ENCODE measurements around the gene GNAI2. TPM values are rescaled to one million over a fixed set of nuclear protein-coding genes. Genes with fewer than 3 reads are reported as not detected.

The GNAI2 gene
- polyA plus RNA-seq, 1 of the 3 experiments (the other 2 are of a cell fraction) = 649 TPM

DNA sequence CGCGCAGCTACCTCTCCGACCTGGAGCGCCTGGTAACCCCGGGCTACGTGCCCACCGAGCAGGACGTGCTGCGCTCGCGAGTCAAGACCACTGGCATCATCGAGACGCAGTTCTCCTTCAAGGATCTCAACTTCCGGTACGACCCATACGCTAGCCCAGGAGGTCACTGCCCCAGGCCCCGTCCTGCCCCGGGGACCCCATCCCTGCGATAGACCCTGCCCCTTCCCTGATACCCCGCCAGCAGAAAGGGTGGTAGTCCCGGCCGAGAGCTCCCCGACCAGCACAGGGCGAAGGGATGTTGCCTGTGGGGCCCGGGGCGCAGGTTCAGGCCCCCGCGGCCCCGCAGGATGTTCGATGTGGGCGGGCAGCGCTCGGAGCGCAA lies 42.3 kb upstream of the GNAI2 start:
- no peak overlapping the region for H2AFZ ChIP-seq (ENCODE audit: low read depth)
- TF ChIP-seq, protein P1, sequence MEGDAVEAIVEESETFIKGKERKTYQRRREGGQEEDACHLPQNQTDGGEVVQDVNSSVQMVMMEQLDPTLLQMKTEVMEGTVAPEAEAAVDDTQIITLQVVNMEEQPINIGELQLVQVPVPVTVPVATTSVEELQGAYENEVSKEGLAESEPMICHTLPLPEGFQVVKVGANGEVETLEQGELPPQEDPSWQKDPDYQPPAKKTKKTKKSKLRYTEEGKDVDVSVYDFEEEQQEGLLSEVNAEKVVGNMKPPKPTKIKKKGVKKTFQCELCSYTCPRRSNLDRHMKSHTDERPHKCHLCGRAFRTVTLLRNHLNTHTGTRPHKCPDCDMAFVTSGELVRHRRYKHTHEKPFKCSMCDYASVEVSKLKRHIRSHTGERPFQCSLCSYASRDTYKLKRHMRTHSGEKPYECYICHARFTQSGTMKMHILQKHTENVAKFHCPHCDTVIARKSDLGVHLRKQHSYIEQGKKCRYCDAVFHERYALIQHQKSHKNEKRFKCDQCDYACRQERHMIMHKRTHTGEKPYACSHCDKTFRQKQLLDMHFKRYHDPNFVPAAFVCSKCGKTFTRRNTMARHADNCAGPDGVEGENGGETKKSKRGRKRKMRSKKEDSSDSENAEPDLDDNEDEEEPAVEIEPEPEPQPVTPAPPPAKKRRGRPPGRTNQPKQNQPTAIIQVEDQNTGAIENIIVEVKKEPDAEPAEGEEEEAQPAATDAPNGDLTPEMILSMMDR (IDR thresholded peaks at IDR 0.05) = no peak
- no peak for TF ChIP-seq GABPA (IDR thresholded peaks at IDR 0.05; ENCODE audit: low read depth)
- TF ChIP-seq TEAD4 (IDR thresholded peaks at IDR 0.05; ENCODE audit: borderline replicate concordance, insufficient read depth) = no peak
- H3K27ac ChIP-seq (ENCODE audit: low read depth in 2 of 2, low read length in 1 of 2) = no peak overlapping the region
- H3K4me1 ChIP-seq (ENCODE audit: control insufficient read depth in 1 of 2, insufficient read depth in 2 of 2, low read depth in 1 of 2, low read length in 1 of 2) = peaks cover 0 to 19% of the 10 kb centered on the region in 2 experiments; a peak in 1 of 4 replicates
- 29% methylated on average over 10 of the region's 34 CpGs for WGBS (ENCODE audit: low lambda C conversion rate)
- no peaks in the 10 kb centered on the region for H3K9me2 ChIP-seq
- H3K9me3 ChIP-seq = no peaks in the 10 kb centered on the region
- H3K27me3 ChIP-seq (ENCODE audit: insufficient read depth) = peaks cover 39% of the 10 kb centered on the region
- DNase-seq = no peak
- no peaks in the 10 kb centered on the region for H3K79me2 ChIP-seq (ENCODE audit: insufficient read depth)
- ChIA-PET POLR2A (interaction anchor here (1.2 to 1.9 kb wide), 3 partner anchors 33 to 73 kb away, joined by 4 to 14 read pairs (median 4); no protein-coding TSS in a partner anchor), CTCF (interaction anchor here (1.1 to 23.1 kb wide), 20 partner anchors 8 to 104 kb away, joined by 3 to 1375 read pairs (median 8); partner anchors contain the start of genes GNAI2, IFRD2, LSMEM2 and SEMA3B)
- no peak overlapping the region for H3K4me3 ChIP-seq (ENCODE audit: low read depth in 2 of 2, low read length in 1 of 2)
- peak overlapping the region; percentile 49 for H3K4me2 ChIP-seq
- no peak overlapping the region for H3K9ac ChIP-seq
- no peaks in the 10 kb centered on the region for H4K20me1 ChIP-seq (ENCODE audit: insufficient read depth)
- peaks cover 4% of the 10 kb centered on the region for H3F3A ChIP-seq (replicated peaks; ENCODE audit: insufficient read depth)
- no peaks in the 10 kb centered on the region for H3K36me3 ChIP-seq (replicated peaks in 1 of 2; ENCODE audit: control insufficient read depth in 1 of 2, insufficient read depth in 2 of 2, low read length in 1 of 2)

DNA sequence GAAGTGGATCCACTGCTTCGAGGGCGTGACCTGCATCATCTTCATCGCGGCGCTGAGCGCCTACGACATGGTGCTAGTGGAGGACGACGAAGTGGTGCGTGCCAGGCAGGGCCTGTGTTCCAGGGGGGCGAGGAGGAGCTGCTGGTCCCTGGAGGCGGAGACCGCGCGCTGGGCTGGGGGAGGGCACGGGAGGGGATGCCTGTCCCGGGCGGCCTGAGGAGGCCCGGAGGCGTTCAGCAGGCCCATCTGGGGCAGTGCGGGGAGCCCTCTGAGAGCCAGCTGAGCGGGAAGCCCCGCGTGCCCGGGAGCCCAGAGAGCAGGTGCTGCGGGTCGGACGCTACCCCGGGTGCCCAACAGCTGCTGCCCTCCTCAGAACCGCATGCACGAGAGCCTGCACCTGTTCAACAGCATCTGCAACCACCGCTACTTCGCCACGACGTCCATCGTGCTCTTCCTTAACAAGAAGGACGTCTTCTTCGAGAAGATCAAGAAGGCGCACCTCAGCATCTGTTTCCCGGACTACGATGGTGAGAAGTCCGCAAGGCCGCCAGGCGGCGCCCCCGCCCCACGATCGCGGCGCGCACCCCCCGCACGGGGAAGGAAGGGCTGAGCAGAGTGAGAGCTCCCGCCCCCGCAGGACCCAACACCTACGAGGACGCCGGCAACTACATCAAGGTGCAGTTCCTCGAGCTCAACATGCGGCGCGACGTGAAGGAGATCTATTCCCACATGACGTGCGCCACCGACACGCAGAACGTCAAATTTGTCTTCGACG lies 41.7 kb upstream of the GNAI2 start:
- TF ChIP-seq YY1 (IDR thresholded peaks at IDR 0.05; ENCODE audit: low read depth) (no peak), RAD21 (IDR thresholded peaks at IDR 0.05; ENCODE audit: low read length) (peak; percentile 87), SMC3 (IDR thresholded peaks at IDR 0.05; ENCODE audit: low read depth, low read length) (peak; percentile 95)
- TF ChIP-seq, protein P1 (IDR thresholded peaks at IDR 0.05) = peak; percentile 81
- H3K9me2 ChIP-seq = no peaks in the 10 kb centered on the region
- no peak overlapping the region for H3K27ac ChIP-seq (ENCODE audit: low read depth in 2 of 2, low read length in 1 of 2)
- no peaks in the 10 kb centered on the region for H4K20me1 ChIP-seq (ENCODE audit: insufficient read depth)
- 17% methylated on average over 18 of the region's 70 CpGs for WGBS (ENCODE audit: low lambda C conversion rate)
- peak overlapping the region; percentile 49 for H3K4me2 ChIP-seq
- no peak overlapping the region for H3K9ac ChIP-seq
- POLR2A ChIA-PET = interaction anchor here (1.0 to 1.9 kb wide), 4 partner anchors 27 to 74 kb away, joined by 3 to 14 read pairs (median 4); no protein-coding TSS in a partner anchor
- H3K4me3 ChIP-seq (ENCODE audit: low read depth in 2 of 2, low read length in 1 of 2) = peak overlapping the region; percentile 12 to 54; a peak in 3 of 4 replicates
- H3K4me1 ChIP-seq (ENCODE audit: control insufficient read depth in 1 of 2, insufficient read depth in 2 of 2, low read depth in 1 of 2, low read length in 1 of 2) = peaks cover 0 to 17% of the 10 kb centered on the region in 2 experiments; a peak in 1 of 4 replicates
- CTCF ChIA-PET = interaction anchor here (0.7 to 23.1 kb wide), 28 partner anchors 8 to 408 kb away, joined by 3 to 1375 read pairs (median 6); partner anchors contain the start of genes GNAI2, IFRD2, LSMEM2 and SEMA3B
- H3F3A ChIP-seq (replicated peaks; ENCODE audit: insufficient read depth) = peaks cover 4% of the 10 kb centered on the region
- no peaks in the 10 kb centered on the region for H3K79me2 ChIP-seq (ENCODE audit: insufficient read depth)
- H3K36me3 ChIP-seq (replicated peaks in 1 of 2; ENCODE audit: control insufficient read depth in 1 of 2, insufficient read depth in 2 of 2, low read length in 1 of 2) = no peaks in the 10 kb centered on the region
- peaks cover 45% of the 10 kb centered on the region for H3K27me3 ChIP-seq (ENCODE audit: insufficient read depth)
- DNase-seq = peak; percentile 91
- H3K9me3 ChIP-seq = no peaks in the 10 kb centered on the region
- no peak overlapping the region for H2AFZ ChIP-seq (ENCODE audit: low read depth)
